HFF-Myc (cell line): ENCODE results near the gene PTPN21.

Source experiments
- DNase-seq: peaks from one replicate; pipeline ENCODE4 v3.0.0-alpha.2; 2011; ENCODE audit warnings: low read depth; ENCODE audit errors: extremely low read depth
- H3K4me3 ChIP-seq: replicated peaks from 2 replicates; pipeline ENCODE4 v1.5.1; 2011; ENCODE audit warnings: low read depth, mild to moderate bottlenecking, control low read depth, low read length
- TF ChIP-seq, protein P1 (sequence below): IDR thresholded peaks from 2 replicates; pipeline ENCODE4 v1.5.1; 2012; ENCODE audit warnings: mild to moderate bottlenecking, low read depth, low read length, control low read depth; ENCODE audit errors: missing control alignments

The PTPN21 gene

GRCh38 chr14:88488897-88489296 lies 65.9 kb downstream of the PTPN21 start:
- TF ChIP-seq, protein P1, sequence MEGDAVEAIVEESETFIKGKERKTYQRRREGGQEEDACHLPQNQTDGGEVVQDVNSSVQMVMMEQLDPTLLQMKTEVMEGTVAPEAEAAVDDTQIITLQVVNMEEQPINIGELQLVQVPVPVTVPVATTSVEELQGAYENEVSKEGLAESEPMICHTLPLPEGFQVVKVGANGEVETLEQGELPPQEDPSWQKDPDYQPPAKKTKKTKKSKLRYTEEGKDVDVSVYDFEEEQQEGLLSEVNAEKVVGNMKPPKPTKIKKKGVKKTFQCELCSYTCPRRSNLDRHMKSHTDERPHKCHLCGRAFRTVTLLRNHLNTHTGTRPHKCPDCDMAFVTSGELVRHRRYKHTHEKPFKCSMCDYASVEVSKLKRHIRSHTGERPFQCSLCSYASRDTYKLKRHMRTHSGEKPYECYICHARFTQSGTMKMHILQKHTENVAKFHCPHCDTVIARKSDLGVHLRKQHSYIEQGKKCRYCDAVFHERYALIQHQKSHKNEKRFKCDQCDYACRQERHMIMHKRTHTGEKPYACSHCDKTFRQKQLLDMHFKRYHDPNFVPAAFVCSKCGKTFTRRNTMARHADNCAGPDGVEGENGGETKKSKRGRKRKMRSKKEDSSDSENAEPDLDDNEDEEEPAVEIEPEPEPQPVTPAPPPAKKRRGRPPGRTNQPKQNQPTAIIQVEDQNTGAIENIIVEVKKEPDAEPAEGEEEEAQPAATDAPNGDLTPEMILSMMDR: no peak
- DNase-seq: no peak
- no peak overlapping the region for H3K4me3 ChIP-seq

- TF ChIP-seq, protein P1: no peak
- no peak for DNase-seq
- no peak overlapping the region for H3K4me3 ChIP-seq
Measured at GRCh38 chr14:88488081-88488480, 66.7 kb downstream of the PTPN21 start.

GRCh38 chr14:88482524-88482923 lies 72.3 kb downstream of the PTPN21 start:
- TF ChIP-seq, protein P1: no peak
- no peak overlapping the region for H3K4me3 ChIP-seq
- no peak for DNase-seq

DNA sequence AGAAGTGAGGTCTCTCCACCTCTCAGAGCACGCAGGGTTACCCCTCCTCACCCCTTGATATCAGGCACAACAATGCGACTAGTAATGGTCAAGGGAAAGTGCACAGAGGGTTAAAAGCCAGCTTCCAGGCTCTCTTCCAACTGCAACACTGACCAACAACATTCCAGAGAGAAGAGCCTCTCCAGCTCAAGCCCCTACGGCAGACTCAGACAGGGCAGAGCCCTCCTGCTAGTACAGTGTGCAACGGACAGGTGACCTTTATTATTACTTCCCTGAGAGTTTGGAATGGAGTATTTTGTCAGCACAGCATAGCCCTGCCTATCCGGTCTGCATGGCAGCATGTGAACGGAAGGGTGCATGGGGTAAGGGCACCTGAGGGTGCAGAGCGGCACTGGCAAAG lies 73.0 kb downstream of the PTPN21 start:
- H3K4me3 ChIP-seq: no peak overlapping the region
- DNase-seq: no peak
- TF ChIP-seq, protein P1: no peak

GRCh38 chr14:88481059-88481458 lies 73.7 kb downstream of the PTPN21 start:
- H3K4me3 ChIP-seq: no peak overlapping the region
- TF ChIP-seq, protein P1: no peak
- DNase-seq: no peak

DNA sequence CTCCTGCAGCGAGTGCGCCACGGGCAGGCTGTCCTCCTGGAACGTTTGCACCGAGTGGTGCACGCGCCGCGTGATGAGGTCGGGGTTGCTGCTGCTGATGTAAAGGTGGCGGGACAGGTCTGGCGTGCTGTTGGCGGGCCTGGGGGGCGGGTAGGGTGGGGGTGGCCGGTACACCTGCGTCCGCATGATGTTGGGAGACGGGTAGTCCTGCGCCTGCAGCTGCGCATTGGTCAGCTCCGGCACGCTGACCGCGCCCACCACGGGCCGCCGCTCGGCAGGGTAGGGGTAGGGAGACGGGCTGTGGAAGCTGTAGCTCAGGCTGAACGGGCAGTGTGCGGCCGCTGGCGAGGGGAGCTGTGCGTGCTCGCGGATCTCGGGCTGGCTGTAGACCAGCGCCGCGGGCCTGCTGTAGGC lies 75.2 kb downstream of the PTPN21 start:
- no peak for DNase-seq
- no peak overlapping the region for H3K4me3 ChIP-seq
- TF ChIP-seq, protein P1: no peak

DNA sequence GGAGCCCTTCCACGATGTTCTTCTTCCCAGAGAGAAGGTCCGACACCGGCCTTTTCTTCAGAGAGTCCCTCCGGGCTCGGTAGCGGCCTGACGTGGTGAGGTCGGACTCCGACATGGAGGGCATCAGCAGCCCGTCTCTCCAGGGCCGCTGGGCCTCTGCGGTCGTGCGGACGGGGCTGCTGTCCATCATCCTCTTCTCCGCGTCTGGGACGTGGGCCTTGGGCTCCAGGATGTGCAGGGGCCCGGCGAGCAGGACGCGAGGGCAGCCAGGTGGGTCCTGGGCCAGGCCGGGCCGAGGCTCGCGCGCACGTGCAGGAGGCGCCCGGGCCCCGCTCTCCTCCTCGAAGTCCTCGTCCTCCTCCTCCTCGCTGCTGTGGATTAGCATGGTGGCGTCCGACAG lies 75.9 kb downstream of the PTPN21 start:
- DNase-seq: no peak
- TF ChIP-seq, protein P1: no peak
- H3K4me3 ChIP-seq: no peak overlapping the region
